Measurements from ENCODE around the gene RAPGEF1. TPM values are rescaled to one million over a fixed set of nuclear protein-coding genes. Genes with fewer than 3 reads are reported as not detected.

The RAPGEF1 gene
- total RNA-seq, 1 donor from 2014 or later: 31.3 TPM

DNA sequence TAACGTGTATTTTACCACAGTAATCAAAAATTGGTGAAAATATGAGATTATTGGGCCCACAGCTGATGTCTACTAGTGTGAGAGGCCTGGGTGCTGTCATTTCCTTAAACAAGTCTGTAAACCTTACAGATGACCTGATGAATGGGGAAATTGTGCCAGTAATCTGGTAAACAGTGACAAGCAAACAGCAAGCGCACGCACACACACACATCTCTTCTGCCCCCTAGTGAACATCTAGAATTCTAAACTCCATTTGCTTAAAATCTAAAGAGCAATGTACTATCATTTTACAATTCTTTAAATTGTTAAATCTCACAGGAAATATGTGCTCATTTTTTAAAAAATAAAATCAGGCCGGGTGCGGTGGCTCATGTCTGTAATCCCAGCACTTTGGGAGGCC lies 7.5 kb upstream of the RAPGEF1 start:
- peak; percentile 75 for DNase-seq (ENCODE audit: low read depth)

DNA sequence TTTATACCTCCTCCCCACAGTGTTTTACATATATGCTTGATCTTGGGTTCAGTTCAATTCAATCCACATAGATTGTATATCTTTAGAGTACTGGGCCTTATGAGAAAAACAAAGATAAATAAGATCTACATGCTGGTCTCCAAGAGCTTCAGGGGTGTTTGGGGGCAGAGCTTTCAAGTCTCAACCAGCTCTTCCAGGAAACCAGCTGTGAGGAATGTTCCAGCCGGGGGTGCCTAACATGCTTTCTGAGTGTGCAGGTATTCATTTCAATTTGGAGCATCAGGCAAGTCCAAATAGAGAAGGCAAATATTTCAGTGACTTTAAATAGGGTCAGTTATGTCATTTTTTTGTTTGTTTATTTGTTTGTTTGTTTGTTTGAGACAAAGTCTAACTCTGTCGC lies 5.7 kb upstream of the RAPGEF1 start:
- no peak for DNase-seq (ENCODE audit: low read depth)

DNA sequence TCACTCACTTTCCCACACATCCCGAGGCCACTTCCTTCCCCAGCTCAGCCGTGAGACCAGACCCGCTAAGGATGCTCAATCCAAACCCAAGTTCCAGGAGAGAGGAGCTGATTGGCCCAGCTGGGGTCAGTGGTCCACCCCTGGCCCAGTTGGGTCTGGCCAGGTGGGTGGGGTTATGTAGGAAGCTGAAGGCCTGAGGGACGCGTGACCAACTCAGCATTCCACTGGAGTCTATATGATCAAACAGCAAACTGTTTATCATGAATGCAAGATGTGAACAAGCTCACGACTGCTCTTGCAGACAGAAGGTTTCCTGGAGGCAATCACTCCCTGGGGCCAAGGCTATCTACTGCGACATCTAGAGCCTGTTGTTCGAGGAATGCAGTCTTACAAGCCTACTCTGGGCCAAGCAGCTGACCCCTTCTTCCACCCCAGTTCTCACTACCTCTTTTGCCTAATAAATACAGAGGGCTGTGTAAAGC lies 4.9 kb upstream of the RAPGEF1 start:
- no peak for DNase-seq (ENCODE audit: low read depth)

DNA sequence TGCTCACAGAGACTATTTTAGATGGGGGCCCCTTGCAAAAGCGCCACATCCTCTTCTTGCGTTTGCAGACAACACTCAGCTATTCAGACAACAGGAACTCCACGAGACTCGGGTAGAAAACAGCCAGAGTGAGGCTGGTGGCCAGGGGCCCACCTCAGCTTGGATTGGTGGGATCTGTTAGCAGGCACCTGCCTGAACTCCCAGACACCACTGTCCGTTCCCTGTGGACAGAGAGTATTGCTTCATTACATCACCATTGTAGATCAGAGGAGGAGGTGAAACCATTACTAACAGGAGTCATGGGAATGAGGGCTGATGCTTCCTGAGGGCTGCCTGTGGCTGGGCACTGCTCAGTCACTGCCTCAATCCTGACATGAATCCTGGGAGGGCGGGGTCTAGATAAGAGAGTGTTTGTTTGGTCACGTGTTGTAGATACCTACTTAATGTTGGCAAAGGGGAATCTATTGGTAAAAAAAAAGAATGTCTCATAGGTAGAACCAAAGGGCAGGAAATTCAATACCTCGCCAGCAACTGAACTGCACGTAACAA lies 4.4 kb upstream of the RAPGEF1 start:
- DNase-seq (ENCODE audit: low read depth): no peak

DNA sequence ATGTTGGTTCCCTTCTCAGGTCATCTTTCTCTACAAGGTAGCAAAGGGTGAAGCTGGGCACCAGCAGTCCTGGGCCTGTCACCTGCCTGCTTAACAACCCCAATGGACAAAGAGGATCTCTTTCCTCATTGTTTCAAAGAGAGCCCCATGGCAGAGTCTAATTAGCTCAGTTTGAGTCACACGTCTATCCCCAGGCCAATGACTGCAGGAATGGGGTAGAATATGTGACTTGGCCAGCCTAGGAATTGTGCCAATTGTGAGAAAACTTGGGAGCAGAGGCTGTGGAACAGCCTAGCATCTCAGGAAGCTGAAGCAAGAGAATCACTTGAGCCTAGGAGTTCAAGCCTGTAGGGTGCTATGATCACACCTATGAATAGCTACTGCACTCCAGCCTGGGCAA lies 3.6 kb upstream of the RAPGEF1 start:
- DNase-seq (ENCODE audit: low read depth): peak; percentile 43

DNA sequence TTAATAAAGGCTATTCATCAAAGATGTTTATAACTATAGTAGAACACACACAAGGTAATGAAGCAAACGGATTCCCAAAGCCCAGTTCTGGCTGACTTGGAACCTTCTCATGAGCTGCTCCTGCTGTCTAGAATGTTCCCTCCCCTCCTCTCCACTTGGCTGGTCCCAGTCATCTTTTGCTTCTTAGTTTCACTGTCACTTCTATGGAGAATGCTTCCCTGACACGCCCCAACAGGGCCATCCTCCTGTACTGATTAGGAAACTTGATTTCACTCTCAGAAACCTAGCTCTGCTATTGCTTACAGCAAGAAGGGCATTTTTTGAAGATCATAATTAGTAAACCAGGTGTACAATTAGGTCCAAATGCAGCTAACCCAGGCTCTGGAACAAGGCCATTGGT lies 3.2 kb upstream of the RAPGEF1 start:
- DNase-seq (ENCODE audit: low read depth): no peak

DNA sequence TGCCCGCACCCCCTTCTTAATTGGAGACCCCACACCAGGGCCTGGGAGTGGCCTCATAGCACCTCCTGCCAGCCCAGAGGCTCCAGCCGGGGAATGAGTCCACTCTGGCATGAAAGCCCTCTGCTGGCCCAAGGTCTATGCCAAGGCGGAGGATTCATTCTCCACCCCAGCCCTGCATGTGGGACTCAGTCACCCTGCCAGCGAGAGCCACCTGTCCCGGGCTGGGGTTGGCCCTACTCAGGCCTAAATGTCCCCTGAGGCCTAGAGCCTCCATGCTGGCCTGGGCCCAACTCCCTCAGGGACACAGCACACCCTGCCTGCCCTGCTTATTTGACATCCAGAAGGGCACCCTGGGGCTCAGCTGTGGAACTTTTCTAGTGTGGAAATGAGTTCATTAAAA lies 1.0 kb upstream of the RAPGEF1 start:
- DNase-seq (ENCODE audit: low read depth): no peak

DNA sequence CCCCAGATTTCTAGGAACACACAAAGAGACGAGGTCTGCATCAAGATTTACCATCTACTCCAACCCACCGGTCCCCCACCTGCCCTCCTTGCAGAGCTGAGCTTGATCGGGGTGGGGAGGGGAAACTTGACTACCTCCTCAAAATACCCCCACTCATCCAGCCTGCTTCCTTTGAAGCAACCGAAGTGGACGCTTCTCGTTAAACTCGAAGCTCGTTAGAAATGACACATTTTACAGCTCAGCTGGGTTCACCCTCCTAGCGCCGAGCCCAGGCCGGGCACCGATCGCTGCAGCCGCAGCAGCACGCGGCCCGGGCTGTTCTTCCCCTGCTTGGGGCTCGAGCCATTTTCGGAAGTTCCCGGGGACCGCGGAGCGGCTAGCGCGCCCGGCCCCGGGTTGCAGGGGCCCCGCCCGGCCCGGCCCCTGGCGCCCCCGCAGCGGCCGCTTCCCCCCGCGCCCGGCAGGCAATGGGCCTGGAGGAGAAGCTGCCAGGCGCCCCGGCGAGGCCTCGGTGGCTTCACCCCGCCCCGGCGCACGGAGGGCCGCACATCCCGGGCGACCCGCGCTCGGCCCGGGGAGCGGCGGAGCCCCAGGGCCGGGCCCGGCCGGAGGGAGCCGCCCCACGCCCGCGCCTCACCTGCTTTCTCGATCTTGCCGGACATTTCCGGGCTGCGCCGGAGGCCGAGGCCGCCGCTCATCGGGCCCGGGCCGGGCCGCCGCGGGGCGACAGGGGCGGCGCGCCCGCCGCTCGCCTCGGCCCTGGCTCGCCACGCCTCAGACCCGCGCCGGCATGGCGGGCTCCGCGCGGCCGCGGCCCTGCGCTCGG lies 530 bp downstream of the RAPGEF1 start:
- no peak for DNase-seq (ENCODE audit: low read depth)

DNA sequence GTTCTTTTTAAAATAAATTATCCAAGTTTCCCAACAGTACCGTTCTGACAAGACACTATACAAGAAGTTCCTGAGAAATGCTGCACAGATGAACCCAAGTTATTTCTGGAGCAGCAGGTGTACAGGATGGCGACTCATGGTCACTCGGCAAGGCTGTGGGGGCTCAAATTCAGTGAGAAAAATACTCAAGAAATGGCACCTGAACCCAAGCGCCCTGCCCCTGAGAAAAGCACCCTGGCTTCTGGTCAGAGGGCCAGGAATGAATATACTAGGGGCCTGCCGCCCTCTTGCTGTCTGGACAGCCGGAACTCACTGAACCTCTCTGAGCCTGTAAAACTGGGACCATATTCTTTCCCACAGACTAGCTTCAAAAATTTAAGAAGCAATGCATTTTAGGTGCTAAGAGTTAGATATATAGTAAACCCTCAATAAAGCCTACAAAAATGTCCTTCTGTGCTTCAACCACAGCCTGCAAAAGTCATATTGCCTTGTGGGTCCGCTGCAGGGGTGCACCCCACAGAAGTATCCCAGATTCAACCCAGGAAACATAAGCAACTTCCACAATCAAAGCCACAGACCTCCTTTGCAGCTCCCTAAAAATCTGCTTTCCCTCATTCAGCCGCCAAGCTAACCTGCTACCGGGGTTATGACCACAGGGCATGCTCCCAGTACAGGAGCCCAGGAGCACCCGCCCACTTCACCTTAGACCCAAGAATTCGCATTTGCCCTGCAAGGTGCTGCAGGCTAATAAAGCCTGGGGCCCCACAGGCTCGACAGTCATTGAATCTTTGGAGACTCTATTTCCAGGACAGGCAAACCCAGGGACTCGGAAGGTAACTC lies 1.4 kb downstream of the RAPGEF1 start:
- no peak for DNase-seq (ENCODE audit: low read depth)

DNA sequence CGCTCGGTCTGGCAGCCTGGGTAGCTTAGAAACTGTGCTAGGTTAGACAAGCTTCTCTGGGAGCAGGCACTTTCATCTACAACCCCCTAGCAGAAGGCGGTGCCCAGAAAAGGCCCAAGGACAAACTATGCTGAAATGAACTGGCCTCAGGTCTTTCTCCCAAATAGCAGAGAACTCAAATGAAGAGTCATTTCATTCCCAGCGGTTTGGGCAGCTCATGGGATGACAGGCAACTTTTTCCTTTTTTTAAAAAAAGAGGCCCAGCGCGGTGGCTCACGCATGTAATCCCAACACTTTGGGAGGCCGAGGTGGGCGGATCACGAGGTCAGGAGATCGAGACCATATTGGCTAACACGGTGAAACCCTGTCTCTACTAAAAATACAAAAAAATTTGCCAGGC lies 2.5 kb downstream of the RAPGEF1 start:
- DNase-seq (ENCODE audit: low read depth): no peak

DNA sequence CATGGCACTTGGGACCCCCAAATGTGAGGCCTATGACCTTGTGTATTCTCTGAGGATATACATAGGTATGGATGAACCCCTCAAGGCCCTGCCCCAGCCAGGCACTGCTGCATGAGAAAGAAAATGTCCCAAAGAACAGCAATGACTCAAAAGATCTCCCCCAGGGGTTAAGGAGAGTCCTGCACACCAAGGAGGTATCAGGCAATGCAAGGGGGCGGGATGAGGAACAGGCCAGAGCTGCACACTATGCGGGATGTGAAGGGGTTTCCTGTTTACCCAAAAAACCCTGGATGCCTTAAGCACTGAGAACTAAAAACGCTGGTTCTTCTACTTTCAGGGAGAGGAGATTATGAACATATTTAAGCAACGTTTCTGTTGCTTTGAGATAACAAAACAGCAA lies 3.4 kb downstream of the RAPGEF1 start:
- DNase-seq (ENCODE audit: low read depth): no peak

DNA sequence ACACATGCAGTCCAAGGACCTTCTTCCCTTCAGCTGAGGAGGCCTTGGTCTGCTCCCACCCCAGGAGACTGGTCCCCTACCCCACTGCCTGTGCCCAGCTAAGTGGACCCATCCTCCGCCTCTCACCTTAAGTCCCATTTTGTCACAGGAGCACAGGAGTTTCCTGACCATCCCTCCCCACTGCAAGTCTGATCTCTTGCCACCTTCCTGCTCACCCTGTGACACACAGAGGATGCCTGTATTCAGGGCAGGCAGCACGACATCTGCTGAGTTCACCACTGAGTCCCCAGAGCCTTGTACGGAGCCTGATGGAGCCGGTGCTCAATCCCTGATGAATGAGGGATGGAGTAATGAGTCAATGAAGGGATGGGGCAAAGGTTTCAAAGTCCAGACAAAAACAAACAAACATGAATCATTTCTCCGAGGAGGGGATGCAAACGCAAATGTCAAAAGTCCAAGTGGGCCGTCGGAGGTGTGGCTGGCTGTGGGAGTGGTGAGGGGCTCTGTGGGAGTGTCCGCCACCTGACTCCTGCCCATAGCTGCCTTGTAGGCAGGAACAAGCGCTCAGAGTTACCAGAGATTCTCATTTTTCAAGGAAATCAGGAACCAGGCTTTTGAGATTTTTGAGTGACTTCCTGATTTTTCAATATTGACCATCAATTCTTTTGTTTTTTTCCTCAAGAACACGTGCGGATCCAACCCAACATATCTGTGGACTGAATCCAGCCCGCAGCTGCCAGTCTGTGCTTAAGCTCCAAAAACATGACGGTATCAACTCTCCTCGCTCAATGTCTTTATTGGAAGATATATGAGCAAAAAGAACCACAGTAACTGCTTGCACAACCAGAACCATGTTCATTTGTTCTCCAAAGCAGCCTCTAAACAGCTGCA lies 4.4 kb downstream of the RAPGEF1 start:
- peak; percentile 68 for DNase-seq (ENCODE audit: low read depth)

DNA sequence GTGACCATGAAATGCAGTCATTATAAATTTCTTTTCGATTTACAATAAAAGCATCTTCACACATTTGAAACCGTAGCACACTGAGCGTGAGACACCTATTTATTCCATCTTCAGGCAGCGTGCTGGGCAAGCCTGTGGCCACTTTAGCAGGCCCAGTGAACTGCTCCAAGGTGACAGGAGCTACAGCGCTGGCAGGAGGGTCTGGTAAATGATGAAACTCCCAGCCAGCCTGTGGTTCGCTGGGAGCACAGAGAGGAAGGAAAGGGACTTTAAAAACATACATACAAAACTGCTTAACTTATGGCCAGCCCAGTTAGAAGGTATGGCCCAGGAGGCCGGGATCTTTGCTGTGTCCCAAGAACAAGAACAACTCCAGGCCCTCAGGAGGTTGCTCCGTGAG lies 5.1 kb downstream of the RAPGEF1 start:
- no peak for DNase-seq (ENCODE audit: low read depth)

DNA sequence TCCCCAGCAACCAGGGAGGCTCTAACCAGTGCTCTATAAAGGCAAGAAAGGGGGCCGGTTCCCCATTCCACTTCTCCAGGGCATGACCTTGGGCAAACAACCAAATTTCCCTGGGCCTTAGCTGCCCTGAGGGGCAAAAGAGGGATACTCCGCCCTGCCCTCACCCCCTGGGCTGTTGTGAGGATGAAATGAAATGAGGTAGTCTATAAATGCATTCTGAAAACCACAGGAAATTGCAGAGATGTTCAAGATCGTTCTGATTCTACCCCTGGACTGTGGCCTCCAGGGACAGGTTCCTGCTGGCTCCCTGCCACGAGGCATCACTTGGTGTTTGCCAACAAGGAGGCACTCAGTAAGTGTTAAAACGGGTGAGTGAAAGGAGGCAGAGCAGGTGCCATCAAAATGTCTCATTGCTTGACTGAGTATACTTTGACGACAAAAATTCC lies 5.7 kb downstream of the RAPGEF1 start:
- DNase-seq (ENCODE audit: low read depth): peak; percentile 81

DNA sequence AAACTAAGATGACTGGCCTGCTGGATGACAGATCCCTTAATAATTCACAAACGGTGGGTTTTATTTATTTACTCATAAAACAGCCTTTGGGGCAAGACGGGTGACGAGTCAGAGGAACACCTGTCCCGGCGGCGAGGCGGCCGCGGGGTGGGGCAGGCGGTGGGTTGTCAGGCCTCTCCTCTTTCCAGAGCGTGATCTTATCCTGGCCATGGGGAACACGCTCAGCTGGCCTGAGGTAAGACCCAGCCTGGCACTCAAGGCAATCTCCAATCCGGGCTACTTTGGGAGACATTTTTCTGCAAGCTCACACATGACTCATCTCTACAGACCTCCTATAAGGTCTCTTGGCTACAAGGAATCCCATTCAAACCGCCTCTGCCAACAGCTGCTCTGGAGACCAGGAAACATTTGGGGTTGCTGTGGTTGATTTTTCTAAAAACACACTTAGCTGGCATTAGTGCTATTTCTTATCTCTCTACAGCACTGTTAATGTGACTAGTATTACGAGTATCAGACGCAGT lies 6.3 kb downstream of the RAPGEF1 start:
- peak; percentile 99 for DNase-seq (ENCODE audit: low read depth)

DNA sequence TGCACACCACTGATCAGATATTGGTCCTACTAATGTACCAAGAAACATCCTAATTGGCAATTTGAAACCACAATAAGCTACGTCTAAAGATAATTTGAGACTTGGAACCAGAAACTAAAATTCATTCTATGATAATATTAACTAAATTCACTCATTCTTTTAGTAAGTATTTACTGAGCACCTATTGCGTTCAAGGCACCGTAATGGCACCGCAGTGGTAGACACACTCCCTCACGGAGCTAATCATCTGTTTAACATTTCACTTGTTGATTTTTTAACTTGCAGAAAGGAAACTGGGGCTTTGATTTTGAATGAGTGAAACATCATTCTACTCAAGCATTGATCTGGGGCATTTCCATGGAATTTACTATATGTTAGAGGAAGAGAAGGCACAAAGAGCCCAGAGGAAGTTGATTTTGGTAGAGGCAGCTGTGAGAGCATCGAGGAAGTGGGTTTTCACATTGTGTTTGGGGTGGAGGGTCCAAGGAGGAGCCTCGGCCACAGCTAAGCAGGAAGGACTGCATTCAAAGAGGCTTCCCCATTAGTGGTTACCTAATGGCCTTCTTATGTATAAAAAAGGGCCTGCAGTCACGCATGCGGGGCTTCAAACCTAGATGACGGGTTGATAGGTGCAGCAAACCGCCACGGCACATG lies 7.1 kb downstream of the RAPGEF1 start:
- DNase-seq (ENCODE audit: low read depth): no peak

DNA sequence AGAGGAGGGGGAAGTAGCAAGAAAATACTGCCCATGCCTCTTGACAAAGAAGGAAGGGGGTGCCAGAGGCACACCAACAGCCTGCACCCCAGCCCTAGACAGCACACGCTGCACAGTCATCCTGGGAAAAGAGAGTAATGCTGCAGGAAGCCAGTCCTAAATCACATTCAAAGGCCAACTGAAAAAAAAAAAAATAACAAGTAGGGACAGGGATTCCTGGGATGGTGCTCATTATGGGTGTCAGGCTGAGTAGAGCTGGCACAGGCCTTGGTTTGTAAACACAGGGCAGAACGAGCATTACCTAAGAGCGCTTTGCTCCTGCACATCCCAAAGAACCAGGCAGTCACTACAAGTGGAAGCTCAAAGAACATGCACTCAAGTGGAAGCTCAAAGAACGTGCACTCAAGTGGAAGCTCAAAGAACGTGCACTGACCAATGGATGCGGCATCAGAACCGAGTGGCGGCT lies 7.8 kb downstream of the RAPGEF1 start:
- DNase-seq (ENCODE audit: low read depth): peak; percentile 63

DNA sequence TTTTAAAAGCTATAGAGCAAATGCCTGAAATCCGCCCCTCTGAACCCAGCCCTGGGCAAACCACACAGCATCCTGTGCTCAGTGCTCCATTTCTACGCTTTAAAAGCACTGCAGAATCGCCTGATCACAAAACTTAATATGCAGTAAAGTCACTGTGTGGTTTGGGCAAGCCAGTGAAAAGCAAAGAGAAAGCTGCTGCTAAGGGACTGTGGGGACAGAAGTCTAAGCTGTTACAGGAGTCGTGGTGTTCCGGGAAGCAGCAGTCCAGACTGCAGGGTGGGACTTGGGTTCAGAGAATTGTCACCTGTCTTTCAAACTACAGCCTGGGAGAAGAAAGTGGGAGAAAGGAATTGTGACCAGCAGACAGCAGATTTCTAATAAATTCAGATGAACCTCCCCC lies 8.2 kb downstream of the RAPGEF1 start:
- no peak for DNase-seq (ENCODE audit: low read depth)

DNA sequence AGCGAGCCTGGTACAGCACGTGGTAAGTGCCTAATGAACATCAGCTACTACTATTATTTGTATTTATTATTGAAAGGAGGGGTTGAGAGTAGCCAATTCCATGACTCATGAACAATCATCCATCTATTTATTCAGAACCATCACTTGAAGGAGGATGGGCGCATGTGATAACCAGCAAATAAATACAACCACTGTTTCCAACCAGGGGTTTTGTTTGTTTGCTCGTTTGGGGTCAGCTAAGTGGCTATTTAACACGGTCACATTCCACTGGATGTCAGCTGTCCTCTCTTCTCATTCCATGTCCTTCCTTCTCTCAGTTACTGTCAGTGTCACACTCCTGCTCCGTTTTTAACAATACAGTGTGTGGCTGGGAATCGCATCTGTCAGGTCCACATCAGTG lies 8.6 kb downstream of the RAPGEF1 start:
- DNase-seq (ENCODE audit: low read depth): no peak

DNA sequence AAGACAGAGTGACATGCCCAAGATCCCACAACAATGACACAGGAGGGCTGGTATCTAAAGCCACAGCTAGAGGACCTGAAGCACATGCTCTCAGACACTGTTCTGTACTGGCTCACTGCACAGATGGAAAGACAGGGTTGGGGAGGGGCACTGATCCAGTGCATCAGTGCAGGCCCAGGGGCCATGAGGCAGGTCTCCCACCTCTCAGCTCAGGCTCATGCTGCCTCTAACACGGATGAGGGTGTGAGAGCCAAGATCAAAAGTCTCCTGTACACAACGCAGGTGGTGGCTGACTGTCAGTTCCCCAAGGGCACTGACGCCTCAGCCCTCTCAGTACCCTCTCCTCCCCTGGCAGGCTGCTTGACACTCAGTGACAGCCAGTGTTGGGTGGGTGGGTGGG lies 10.9 kb downstream of the RAPGEF1 start:
- DNase-seq (ENCODE audit: low read depth): no peak

DNA sequence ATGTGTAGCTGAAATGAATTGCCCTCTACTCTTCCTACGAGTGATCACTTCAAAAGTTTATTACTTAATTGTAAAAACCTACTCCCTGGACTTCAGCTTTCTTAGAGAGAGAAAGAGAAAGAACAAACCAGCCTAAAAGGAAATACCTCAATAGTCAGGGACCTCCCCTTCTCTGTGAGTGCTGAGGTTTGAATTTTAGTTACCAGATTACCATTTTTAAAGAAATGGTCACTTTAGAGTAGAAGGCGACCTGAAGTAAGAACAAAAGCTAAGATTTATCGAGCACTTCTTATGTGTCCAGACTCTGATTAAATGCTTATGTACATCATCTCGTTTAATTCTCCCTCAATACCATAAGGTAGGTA lies 11.3 kb downstream of the RAPGEF1 start:
- no peak for DNase-seq (ENCODE audit: low read depth)
